DMS114 treated with DMSO at 0.1 percent for 48 hours (cell line): ENCODE data around the gene CLECL1.
"Not testable (repeated sequence)": the region's sequence is repeated elsewhere in the genome, so short reads cannot be mapped to it uniquely, and the experiment has no call there.

Experiments used
- DNase-seq: peaks from one replicate; lab custom pipeline; 2025; ENCODE audit not compliant: unreplicated experiment; lab: John Stamatoyannopoulos, UW

Gene CLECL1

GRCh38 chr12:9721394-9722092 lies 11.4 kb downstream of the CLECL1 start:
- no peak for DNase-seq

DNA sequence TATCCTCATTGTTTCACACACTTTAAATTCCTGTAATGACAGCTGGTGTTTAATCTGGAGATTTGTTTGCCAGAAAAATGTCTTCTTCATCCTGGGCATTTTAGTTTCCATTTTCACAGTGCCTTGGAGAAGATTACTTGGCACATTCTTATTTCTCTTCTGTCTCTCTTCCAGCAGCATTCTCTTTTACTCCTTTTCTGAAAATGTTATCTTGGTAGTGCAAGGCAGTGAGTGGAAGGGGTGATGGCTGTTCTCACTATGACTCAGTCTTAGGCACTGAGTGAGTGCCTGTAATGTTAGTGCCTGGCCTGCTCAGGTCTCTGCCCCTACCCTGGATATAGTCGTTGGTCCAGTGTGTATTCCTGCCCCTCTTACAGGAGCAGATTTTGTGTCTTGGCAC lies 13.1 kb downstream of the CLECL1 start:
- DNase-seq = no peak

DNA sequence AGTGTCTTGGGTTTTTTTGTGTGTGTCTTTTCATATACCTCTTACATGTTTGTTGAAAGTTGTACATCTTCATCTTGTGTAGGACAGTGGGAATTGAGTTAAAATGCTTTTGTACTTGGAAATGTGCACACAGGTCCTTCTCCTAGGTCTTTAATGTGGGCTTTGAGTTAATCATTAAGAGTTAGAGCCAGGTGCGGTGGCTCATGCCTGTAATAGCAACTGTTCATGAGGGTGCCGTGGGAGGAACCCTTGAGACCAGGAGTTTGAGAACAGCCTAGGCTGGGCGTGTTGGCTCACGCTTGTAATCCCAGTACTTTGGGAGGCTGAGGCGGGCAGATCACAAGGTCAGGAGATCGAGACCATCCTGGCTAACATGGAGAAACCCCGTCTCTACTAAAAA lies 13.9 kb downstream of the CLECL1 start:
- DNase-seq = no peak

- no peak for DNase-seq
Observed at GRCh38 chr12:9717070-9717925, 15.6 kb downstream of the CLECL1 start.

DNA sequence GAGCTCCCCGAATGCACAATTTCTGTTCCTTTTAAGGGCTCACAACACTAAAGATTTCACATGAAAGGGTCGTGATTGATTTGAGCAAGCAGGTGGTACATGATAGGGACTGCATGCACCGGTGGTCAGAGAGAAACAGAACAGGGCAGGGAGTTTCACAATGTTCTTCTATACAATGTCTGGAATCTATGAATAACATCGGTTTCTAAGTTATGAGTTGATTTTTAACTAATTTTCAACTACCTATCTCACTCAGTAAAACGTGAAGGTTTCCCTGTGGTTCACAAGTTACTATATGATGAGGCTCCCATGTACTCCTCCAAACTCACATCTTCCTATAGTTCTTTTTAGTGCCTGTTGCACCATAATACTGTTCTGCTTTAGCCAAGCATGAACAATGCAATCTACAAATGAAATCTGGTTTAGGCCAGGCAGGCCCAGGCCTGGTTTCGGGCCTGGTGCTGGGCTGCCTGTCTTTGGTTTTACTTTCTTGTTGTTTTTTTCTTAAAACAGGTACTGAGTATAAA lies 19.8 kb downstream of the CLECL1 start:
- not testable (repeated sequence) for DNase-seq

GRCh38 chr12:9711664-9712063 lies 21.2 kb downstream of the CLECL1 start:
- DNase-seq = no peak

GRCh38 chr12:9710584-9711375 lies 22.1 kb downstream of the CLECL1 start:
- no peak for DNase-seq

GRCh38 chr12:9708853-9709252 lies 24.0 kb downstream of the CLECL1 start:
- DNase-seq = no peak

- peak; percentile 25 for DNase-seq
Observed at GRCh38 chr12:9707864-9708808, 24.8 kb downstream of the CLECL1 start.

GRCh38 chr12:9707356-9707755 lies 25.5 kb downstream of the CLECL1 start:
- no peak for DNase-seq

DNA sequence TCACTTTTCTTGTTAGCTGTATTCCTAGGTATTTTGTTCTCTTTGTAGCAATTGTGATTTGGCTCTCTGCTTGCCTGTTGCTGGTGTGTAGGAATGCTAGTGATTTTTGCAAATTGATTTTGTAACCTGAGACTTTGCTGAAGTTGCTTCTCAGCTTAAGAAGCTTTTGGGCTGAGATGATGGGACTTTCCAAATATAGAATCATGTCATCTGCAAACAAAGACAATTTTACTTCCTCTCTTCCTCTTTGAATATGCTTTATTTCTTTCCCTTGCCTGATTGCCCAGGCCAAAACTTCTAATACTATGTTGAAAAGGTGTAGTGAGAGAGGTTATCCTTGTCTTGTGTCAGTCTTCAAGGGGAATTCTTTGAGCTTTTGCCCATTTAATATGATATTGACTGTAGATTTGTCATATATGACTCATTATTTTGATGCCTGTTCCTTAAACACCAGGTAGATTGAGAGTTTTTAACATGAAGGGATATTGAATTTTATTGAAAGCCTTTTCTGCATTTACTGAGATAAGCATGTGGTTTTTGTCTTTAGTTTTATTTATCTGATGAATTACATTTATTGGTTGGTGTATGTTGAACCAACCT lies 26.7 kb downstream of the CLECL1 start:
- no peak for DNase-seq

DNA sequence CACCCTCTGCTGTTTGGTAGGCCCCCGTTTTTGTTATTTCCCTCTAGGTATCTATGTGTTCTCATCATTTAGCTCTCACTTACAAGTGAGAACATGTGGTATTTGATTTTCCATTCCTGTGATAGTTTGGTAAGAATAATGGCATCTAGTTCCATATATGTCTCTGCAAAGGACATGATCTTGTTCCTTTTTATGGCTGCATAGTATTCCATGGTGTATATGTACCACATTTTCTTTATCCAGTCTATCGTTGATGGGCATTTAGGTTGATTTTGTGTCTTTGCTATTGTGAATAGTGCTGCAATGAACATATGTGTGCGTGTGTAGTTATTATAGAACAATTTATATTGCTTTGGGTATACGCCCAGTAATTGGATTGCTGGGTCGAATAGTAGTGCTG lies 28.3 kb downstream of the CLECL1 start:
- not testable (repeated sequence) for DNase-seq

GRCh38 chr12:9702255-9702654 lies 30.6 kb downstream of the CLECL1 start:
- no peak for DNase-seq

DNA sequence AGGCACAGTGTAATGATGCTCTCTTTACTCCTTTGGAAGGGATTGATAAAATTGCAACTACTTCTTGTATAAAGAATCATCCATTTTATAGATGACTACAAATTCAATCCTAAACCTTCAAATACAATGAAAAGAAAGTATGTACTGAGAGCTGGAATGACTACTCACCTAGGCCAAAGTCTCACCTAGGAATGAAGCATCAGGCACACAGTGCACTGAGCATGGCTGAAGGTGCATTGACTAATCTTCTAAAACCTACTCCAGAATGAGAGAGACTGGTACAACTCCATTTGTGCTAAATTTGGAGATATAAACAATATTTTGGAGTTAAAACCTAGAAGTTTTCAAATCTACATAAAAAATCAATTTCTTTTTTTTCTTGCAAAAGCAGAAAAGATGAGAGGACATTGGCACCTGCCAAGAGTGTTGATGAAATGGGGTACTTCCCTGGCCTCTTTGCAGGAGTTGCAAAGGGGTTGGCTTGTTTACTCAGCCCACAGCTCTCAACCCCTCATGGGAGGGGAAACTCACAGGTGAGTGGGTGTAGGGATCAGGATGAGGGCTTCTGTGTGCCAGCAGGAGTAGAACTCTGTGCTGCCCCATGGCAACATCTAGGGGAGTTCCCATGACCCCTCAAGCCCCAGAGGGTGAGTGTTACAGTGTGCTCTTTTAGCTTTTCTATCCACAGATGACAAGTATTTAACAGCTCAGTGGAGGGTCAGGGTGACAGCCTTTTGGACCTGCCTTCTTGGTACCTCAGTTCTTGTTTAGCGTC lies 31.3 kb downstream of the CLECL1 start:
- DNase-seq = no peak

DNA sequence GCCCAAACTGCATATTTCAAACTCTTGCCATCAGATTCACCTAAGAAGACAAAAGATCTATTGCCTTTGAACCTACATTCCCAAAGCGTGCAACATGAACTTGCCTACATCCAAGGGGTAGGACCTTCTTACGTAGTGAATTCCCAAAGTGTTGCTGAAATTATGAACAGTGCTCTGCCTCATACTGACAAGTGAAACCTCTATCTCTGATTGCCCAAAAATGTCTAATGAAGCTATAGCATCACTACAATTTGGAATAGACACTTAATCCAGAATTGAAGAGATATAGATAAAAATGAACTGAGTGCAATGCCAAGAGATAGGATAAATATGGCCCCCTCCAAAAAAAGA lies 32.3 kb downstream of the CLECL1 start:
- DNase-seq = no peak

DNA sequence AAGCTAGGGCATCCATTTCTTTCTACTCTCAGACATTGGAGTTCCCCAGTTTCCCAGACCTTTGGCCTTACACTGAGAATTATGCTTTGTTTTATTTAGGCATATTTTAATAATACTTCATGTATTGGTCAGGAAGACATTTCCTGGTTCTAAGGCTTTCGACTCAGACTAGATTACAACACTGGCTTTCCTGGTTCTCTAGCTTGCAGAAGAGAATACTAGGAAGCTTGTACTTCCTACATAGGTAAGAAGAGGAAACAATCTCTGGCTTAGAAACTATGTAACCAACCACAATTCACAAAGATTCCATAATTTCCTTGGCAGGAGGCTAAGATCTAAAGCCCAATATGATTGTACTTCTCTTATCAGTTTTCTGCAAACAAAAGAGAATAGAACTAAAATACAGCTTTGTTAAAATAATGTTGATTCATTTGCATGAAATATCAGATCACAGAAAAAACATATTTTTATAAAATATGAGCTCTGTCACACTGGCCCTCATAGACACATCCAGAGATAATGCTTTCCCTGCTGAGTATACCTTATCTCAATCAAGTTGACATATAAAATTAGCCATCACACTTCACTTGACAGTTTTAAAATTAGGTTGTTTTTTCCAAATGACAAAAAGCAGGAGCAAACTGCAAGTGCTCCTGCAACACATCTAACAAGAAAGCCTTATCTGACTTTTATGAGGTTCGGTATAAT lies 32.8 kb downstream of the CLECL1 start:
- DNase-seq = no peak

GRCh38 chr12:9699269-9699897 lies 33.5 kb downstream of the CLECL1 start:
- no peak for DNase-seq

GRCh38 chr12:9698681-9699080 lies 34.2 kb downstream of the CLECL1 start:
- DNase-seq = no peak
